Caco-2 (cell line): ENCODE results near the gene PPFIBP2. TPM values are rescaled to one million over a fixed set of nuclear protein-coding genes. Genes with fewer than 3 reads are reported as not detected.

ENCODE experiments used
- BruUV-seq: library from RNA; stranded (reverse); fragments of 400-500 nt; replicated peaks from 2 replicates; lab custom pipeline; 2021; lab: Mats Ljungman, UMichigan
- CTCF ChIA-PET: fragments of 300-600 bp; sonication (Branson Sonifier 250); formaldehyde crosslinking; loops from one replicate; lab custom pipeline; 2022; ENCODE audit warnings: antibody characterized with exemption; lab: Charles Lee
- POLR2A ChIA-PET: fragments of 300-600 bp; sonication (Branson Sonifier 250); formaldehyde crosslinking; loops from one replicate; lab custom pipeline; 2022; ENCODE audit warnings: antibody characterized with exemption; lab: Charles Lee
- DNase-seq, 2 experiments: peaks; one replicate each; pipeline versions ENCODE4 v3.0.0 to v3.0.0-alpha.2; 2020 to 2022
- H3K27me3 ChIP-seq: replicated peaks from 2 replicates; pipeline ENCODE4 v1.6.0; 2011; ENCODE audit warnings: low read length; ENCODE audit not compliant: control insufficient read depth, insufficient read depth
- H3K36me3 ChIP-seq: 2 replicates; pipeline ENCODE4 v1.5.1; 2011; ENCODE audit warnings: low read length; ENCODE audit not compliant: control insufficient read depth, insufficient read depth
- H3K4me1 ChIP-seq: fragments of 250-450 bp; sonication (Bioruptor Pico); 2 replicates; pipeline ENCODE4 v1.5.1; 2020; ENCODE audit warnings: mild to moderate bottlenecking
- H3K4me3 ChIP-seq: 2 replicates; pipeline ENCODE4 v1.5.1; 2011; ENCODE audit warnings: low read depth, mild to moderate bottlenecking, control low read depth, low read length
- H3K9me3 ChIP-seq: fragments of 250-450 bp; sonication (Bioruptor Pico); 2 replicates; pipeline ENCODE4 v1.5.1; 2020; ENCODE audit warnings: mild to moderate bottlenecking, moderate library complexity
- H3K27ac Mint-ChIP-seq: one replicate; pipeline ENCODE4 v1.8.0; 2022; ENCODE audit warnings: mixed read lengths; ENCODE audit not compliant: unreplicated experiment
- H3K27me3 Mint-ChIP-seq: one replicate; pipeline ENCODE4 v1.8.0; 2022; ENCODE audit warnings: mixed read lengths; ENCODE audit not compliant: insufficient read depth, unreplicated experiment
- H3K36me3 Mint-ChIP-seq: one replicate; pipeline ENCODE4 v1.8.0; 2022; ENCODE audit warnings: mild to moderate bottlenecking, mixed read lengths; ENCODE audit not compliant: insufficient read depth, unreplicated experiment
- H3K4me1 Mint-ChIP-seq: one replicate; pipeline ENCODE4 v1.8.0; 2022; ENCODE audit warnings: low read depth, mixed read lengths; ENCODE audit not compliant: unreplicated experiment
- H3K4me3 Mint-ChIP-seq: one replicate; pipeline ENCODE4 v1.8.0; 2022; ENCODE audit warnings: mild to moderate bottlenecking, moderate library complexity, mixed read lengths; ENCODE audit not compliant: unreplicated experiment
- H3K9me3 Mint-ChIP-seq: one replicate; pipeline ENCODE4 v1.8.0; 2022; ENCODE audit warnings: mixed read lengths; ENCODE audit not compliant: unreplicated experiment
- CTCF ChIP-seq, 2 experiments: fragments of 200-600 bp in 1 of 2; IDR thresholded peaks; 1 replicate in 1 of 2; 2 replicates in 1 of 2; pipeline versions ENCODE4 v1.5.1 to v1.8.0; 2011 to 2022; ENCODE audit warnings: antibody characterized with exemption in 1 of 2, control low read depth in 1 of 2, inconsistent platforms in 1 of 2, low read depth in 1 of 2, low read length in 1 of 2, mild to moderate bottlenecking in 1 of 2, moderate library complexity in 1 of 2; ENCODE audit not compliant: insufficient read depth in 1 of 2, severe bottlenecking in 1 of 2, unreplicated experiment in 1 of 2
- intact Hi-C: fragments of 100-400 bp; cut with micrococcal nuclease; formaldehyde crosslinking; loops from one replicate; pipeline ENCODE4 v1.10.0; 2022; ENCODE audit not compliant: unreplicated experiment
- total RNA-seq: library from RNA; stranded (reverse); gene quantifications from 2 replicates; pipeline ENCODE4 v1.2.3, GENCODE V29; 2022

The PPFIBP2 gene
- total RNA-seq, 1 experiment from 2014 or later = 72.5 TPM

- Mint-ChIP-seq H3K4me3 (no peak overlapping the region), H3K36me3 (peaks cover 70% of the 10 kb centered on the region), H3K27ac (no peak overlapping the region), H3K27me3 (no peaks in the 10 kb centered on the region), H3K9me3 (no peaks in the 10 kb centered on the region), H3K4me1 (peaks cover 12% of the 10 kb centered on the region)
- Histone ChIP-seq H3K27me3 (no peaks in the 10 kb centered on the region), H3K9me3 (no peaks in the 10 kb centered on the region), H3K4me1 (no peaks in the 10 kb centered on the region), H3K36me3 (peaks cover 4% of the 10 kb centered on the region), H3K4me3 (no peak overlapping the region)
- no peak for DNase-seq
- TF ChIP-seq CTCF (IDR thresholded peaks at IDR 0.05; ENCODE audit: insufficient read depth in 1 of 2, low read depth in 1 of 2, low read length in 1 of 2, severe bottlenecking in 1 of 2, unreplicated experiment in 1 of 2) = no peak
- intact Hi-C loops = loop anchor here (5.0 kb wide), 1 partner anchor 225 kb away; no protein-coding TSS in a partner anchor
- CTCF ChIA-PET = interaction anchor here (0.6 to 1.1 kb wide), 2 partner anchors 96 to 299 kb away, joined by 3 to 5 read pairs; no protein-coding TSS in a partner anchor
- BruUV-seq = no TSS peak
- POLR2A ChIA-PET = no interaction called here
These were observed 153.7 kb downstream of the PPFIBP2 start for GRCh38 chr11:7667460-7667859.

GRCh38 chr11:7668464-7668863 lies 154.7 kb downstream of the PPFIBP2 start:
- CTCF ChIA-PET = no interaction called here
- no TSS peak for BruUV-seq

GRCh38 chr11:7668911-7669310 lies 155.1 kb downstream of the PPFIBP2 start:
- Histone ChIP-seq H3K9me3 (no peaks in the 10 kb centered on the region), H3K4me1 (peaks cover 6% of the 10 kb centered on the region), H3K36me3 (peaks cover 4% of the 10 kb centered on the region), H3K4me3 (no peak overlapping the region), H3K27me3 (no peaks in the 10 kb centered on the region)
- Mint-ChIP-seq H3K4me3 (no peak overlapping the region), H3K36me3 (peaks cover 70% of the 10 kb centered on the region), H3K9me3 (no peaks in the 10 kb centered on the region), H3K4me1 (peaks cover 3% of the 10 kb centered on the region), H3K27ac (no peak overlapping the region), H3K27me3 (no peaks in the 10 kb centered on the region)
- DNase-seq = no peak
- no TSS peak for BruUV-seq
- ChIA-PET POLR2A (no interaction called here), CTCF (interaction anchor here (0.9 kb wide), 1 partner anchor 98 kb away, joined by 3 read pairs; no protein-coding TSS in a partner anchor)
- intact Hi-C loops = loop anchor here (5.0 kb wide), 1 partner anchor 227 kb away; no protein-coding TSS in a partner anchor
- TF ChIP-seq CTCF (IDR thresholded peaks at IDR 0.05; ENCODE audit: insufficient read depth in 1 of 2, low read depth in 1 of 2, low read length in 1 of 2, severe bottlenecking in 1 of 2, unreplicated experiment in 1 of 2) = no peak

More at GRCh38 chr11:7668464-7668863, 154.7 kb downstream of the PPFIBP2 start:
- H3K9me3 ChIP-seq = no peaks in the 10 kb centered on the region
- DNase-seq = no peak
- peaks cover 6% of the 10 kb centered on the region for H3K4me1 ChIP-seq
- H3K27me3 Mint-ChIP-seq = no peaks in the 10 kb centered on the region
- no peak overlapping the region for H3K4me3 ChIP-seq
- POLR2A ChIA-PET = no interaction called here
- no peaks in the 10 kb centered on the region for H3K9me3 Mint-ChIP-seq
- peaks cover 73% of the 10 kb centered on the region for H3K36me3 Mint-ChIP-seq
- no peak overlapping the region for H3K27ac Mint-ChIP-seq
- no peak overlapping the region for H3K4me3 Mint-ChIP-seq
- peaks cover 6% of the 10 kb centered on the region for H3K4me1 Mint-ChIP-seq
- intact Hi-C loops = loop anchor here (5.0 kb wide), 1 partner anchor 226 kb away; no protein-coding TSS in a partner anchor
- TF ChIP-seq CTCF (IDR thresholded peaks at IDR 0.05; ENCODE audit: insufficient read depth in 1 of 2, low read depth in 1 of 2, low read length in 1 of 2, severe bottlenecking in 1 of 2, unreplicated experiment in 1 of 2) = no peak
- peaks cover 4% of the 10 kb centered on the region for H3K36me3 ChIP-seq
- no peaks in the 10 kb centered on the region for H3K27me3 ChIP-seq
